Germinal center (tissue), 1 donor: Measurements from ENCODE around the gene NEO1.

ENCODE experiments used
- DNase-seq: peaks from one replicate; pipeline ENCODE4 v3.0.0; 2012; ENCODE audit warnings: mixed read lengths, low spot score

NEO1 gene

GRCh38 chr15:73075160-73075859, 23.0 kb downstream of the NEO1 start:
- DNase-seq: no peak

GRCh38 chr15:73078291-73078690, 26.0 kb downstream of the NEO1 start:
- DNase-seq: no peak

- no peak for DNase-seq
Measured at GRCh38 chr15:73078722-73079121, 26.5 kb downstream of the NEO1 start.

- no peak for DNase-seq
Measured at GRCh38 chr15:73079565-73079964, 27.3 kb downstream of the NEO1 start.

- DNase-seq: peak; percentile 4
Measured at GRCh38 chr15:73081321-73081958, 29.2 kb downstream of the NEO1 start.

DNA sequence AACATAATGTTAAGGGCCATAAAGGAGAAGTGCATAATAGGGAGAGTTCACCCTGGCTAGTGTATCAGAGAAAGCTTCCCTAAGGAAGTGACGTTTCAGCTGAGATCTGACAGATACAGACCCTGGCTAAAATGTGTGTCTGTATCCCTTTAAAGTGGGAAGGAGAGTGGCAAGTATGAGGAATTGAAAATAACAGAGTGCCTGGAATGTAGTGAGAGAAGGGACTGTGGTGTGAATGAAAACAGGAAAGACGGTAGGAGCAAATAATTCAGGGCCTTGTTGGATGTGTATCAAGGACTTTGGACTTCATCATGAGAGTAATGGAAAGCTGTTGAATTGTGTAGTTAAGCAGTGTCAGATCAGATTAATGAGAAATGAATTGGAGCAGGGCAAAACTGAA, 30.5 kb downstream of the NEO1 start:
- DNase-seq: no peak

DNA sequence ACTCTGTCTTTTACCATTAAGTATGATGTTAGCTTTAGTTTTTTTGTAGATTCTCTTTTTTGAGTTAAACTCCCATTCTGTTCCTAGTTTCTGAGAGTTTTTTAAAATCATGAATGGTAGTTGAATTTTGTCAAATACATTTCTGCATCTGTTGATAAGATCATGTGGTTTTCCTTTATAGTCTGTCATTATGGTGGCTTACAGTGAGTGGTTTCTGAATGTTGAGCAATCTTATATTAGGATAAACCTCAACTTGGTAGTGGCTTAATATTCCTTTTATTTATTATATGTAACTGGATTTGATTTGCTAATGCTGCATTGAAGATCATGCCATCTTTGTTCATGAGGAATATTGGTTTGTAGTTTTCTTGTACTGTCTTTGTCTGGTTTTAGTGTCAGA, 34.8 kb downstream of the NEO1 start:
- DNase-seq: no peak

- DNase-seq: no peak
Measured at GRCh38 chr15:73105064-73105463, 52.8 kb downstream of the NEO1 start.

GRCh38 chr15:73108676-73109075, 56.4 kb downstream of the NEO1 start:
- DNase-seq: no peak

GRCh38 chr15:73109765-73110164, 57.5 kb downstream of the NEO1 start:
- DNase-seq: no peak

- no peak for DNase-seq
Measured at GRCh38 chr15:73110201-73110600, 57.9 kb downstream of the NEO1 start.

GRCh38 chr15:73114064-73114463, 61.8 kb downstream of the NEO1 start:
- no peak for DNase-seq

GRCh38 chr15:73116164-73116563, 63.9 kb downstream of the NEO1 start:
- no peak for DNase-seq

- no peak for DNase-seq
Measured at GRCh38 chr15:73118055-73118454, 65.8 kb downstream of the NEO1 start.

- DNase-seq: no peak
Measured at GRCh38 chr15:73119478-73119877, 67.2 kb downstream of the NEO1 start.

- no peak for DNase-seq
Measured at GRCh38 chr15:73120269-73120668, 68.0 kb downstream of the NEO1 start.

DNA sequence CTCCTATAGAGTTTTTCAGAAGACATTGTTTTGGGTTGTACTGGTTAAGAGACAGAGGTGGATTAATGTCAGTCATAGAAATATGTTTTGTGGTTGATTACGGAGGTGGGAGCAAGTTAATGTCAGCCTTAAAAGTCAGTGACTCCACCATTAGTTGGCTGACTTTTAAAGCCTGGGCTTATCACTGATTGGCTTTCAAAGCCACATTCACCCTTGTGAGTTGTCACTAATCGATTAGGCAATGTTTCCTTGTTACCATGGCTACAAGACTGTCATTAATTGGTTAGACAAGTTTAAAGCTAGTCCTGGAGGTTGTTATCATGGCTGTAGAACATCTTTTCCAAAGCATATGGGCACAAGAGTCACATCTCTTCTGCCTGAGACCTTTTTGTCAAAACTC, 73.0 kb downstream of the NEO1 start:
- DNase-seq: no peak

DNA sequence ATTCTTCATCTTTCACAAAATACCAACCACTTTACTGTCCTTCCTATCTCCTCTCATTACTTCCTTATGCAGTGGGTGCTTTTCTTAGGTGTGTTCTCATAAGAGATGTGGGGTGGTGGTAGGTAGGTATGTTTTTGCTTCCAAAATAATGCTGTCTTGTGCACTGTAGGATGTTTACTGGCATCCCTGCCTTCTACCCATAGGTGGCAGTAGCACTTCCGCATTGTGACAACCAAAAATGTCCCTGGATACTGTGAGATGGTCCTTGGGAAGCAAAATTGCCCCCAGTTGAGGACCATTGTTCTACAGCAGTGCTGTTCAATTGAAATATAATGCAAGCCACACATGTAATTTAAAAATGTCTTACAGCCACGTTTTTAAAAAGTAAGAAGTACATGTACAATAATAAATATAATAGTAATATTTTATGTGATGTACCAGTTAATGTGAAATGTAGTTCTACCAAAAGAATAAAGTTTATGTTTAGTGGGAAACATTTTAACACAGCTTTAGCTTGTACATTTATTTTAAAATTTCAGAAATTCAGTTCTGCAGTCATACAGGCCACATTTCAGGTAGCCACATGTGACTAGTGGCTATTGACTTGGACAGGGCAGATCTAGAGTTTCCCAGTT, 75.2 kb downstream of the NEO1 start:
- DNase-seq: peak; percentile 36

GRCh38 chr15:73130830-73131229, 78.6 kb downstream of the NEO1 start:
- no peak for DNase-seq

- DNase-seq: no peak
Measured at GRCh38 chr15:73134196-73134595, 81.9 kb downstream of the NEO1 start.

DNA sequence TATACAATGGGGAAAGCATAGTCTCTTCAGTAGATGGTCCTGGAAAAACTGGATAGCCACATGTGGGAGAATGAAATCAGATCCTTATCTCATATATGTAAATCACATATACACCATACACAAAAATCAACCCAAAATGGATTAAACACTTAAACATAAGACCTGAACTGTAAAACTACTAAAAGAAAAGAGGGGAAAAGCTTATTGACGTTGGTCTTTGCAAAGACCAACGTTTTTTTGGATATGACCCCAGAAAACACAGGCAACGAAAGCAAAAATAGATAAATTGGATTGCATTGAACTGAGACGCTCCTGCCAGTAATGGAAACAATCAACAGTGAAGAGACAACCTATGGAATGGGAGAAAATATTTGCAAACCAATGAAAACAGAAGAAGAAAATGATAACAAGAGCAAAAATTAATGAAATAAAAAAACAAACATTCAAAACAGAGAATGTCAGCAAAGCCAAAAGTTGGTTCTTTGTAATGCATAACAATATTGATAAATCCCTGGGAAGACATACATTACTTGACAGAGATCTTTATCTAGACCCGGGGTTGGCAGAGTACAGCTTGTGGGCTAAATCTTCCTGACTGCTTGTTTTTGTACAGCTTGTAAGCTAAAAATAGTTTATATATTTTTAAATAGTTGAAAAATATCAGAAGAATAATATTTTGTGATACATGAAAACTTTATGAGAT, 86.9 kb downstream of the NEO1 start:
- DNase-seq: no peak

GRCh38 chr15:73139744-73140553, 87.7 kb downstream of the NEO1 start:
- DNase-seq: no peak
